GM23248 (cell line): ENCODE data around the gene RFX4.

ENCODE experiments used
- EZH2 ChIP-seq: fragments of 200-600 bp; sonication (generic); IDR thresholded peaks from 2 replicates; pipeline ENCODE4 v1.6.1; 2018; ENCODE audit warnings: antibody characterized with exemption, mild to moderate bottlenecking; ENCODE audit not compliant: insufficient read depth, poor library complexity, severe bottlenecking
- EZH2phosphoT487 ChIP-seq: fragments of 200-600 bp; sonication (generic); IDR thresholded peaks from 2 replicates; pipeline ENCODE4 v1.6.1; 2018; ENCODE audit warnings: antibody characterized with exemption, moderate library complexity, mild to moderate bottlenecking, low read depth; ENCODE audit not compliant: insufficient read depth

DNA sequence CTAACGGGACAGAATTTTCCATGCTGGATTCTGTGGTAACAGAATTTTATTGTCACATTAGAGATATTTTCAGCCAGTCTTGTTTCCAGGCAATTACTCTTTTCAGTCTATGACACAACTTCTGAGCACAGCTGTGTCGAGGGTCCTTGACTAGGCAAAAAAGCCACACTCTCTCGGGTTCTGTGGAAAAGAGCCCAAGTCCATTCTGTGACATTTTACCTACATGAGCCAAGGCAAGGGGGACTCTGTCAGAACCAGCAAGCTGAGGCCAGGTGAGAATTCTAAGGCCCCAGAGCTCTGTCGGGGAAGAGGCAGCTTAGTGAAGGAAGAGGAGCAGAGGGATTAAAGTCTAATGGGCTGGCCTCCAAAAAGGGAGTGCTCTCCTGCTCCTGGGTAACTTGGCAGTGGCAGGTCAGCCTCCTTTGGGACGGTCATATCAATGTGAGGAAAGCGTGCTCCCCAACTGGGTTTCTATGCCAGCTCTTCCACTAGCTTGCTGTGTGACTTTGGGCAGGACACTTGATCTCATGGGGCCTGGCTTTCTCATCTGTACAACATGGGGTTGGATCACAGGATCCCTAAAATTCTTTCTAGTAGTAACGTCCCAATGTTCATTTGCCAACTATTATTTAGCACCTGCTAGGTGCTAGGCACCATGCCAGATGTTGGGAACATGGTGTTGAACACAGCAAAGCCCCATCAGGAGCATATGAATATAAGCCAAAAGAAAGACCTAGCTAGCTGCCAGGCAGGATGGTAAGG is 175.7 kb downstream of the RFX4 start:
- TF ChIP-seq EZH2 (no peak), EZH2phosphoT487 (no peak)
